H1 (cell line): ENCODE data around the gene PIGL. TPM values are rescaled to one million over a fixed set of nuclear protein-coding genes. Genes with fewer than 3 reads are reported as not detected.

Source experiments
- MAX ChIP-seq: IDR thresholded peaks from 2 replicates; pipeline ENCODE4 v1.6.1; 2012; ENCODE audit warnings: inconsistent platforms
- RAD21 ChIP-seq, 2 experiments: IDR thresholded peaks in 1 of 2; conservative IDR thresholded peaks in 1 of 2; 2 replicates each; pipeline ENCODE4 v1.6.1; 2011; ENCODE audit warnings: low read depth in 2 of 2, low read length in 2 of 2, improper control_type of control experiment in 1 of 2, inconsistent platforms in 1 of 2, mild to moderate bottlenecking in 1 of 2, moderate library complexity in 1 of 2
- RNF2 ChIP-seq: fragments of 200-900, 300-1000 bp; sonication (generic); IDR thresholded peaks from 2 replicates; pipeline ENCODE4 v1.7.1; 2016; ENCODE audit warnings: borderline replicate concordance, low read depth, mild to moderate bottlenecking, antibody characterized with exemption, low read length; ENCODE audit not compliant: poor library complexity, severe bottlenecking; ENCODE audit errors: missing control alignments
- SP1 ChIP-seq: IDR thresholded peaks from 2 replicates; pipeline ENCODE4 v1.6.1; 2011; ENCODE audit warnings: low read depth, low read length
- TAF7 ChIP-seq: optimal IDR thresholded peaks from 2 replicates; pipeline ENCODE3; 2011; ENCODE audit warnings: low read depth, mild to moderate bottlenecking, inconsistent platforms, low read length, moderate library complexity, borderline replicate concordance
- TCF12 ChIP-seq: IDR thresholded peaks from 2 replicates; pipeline ENCODE4 v1.6.1; 2011; ENCODE audit warnings: low read depth, mild to moderate bottlenecking, low read length
- polyA plus RNA-seq, 7 experiments: library from polyadenylated mRNA; depleted of rRNA in 3 of 7; stranded (reverse) in 5 of 7; unstranded in 2 of 7; fragments of >200 nt in 5 of 7; fragments of 200-250 nt in 2 of 7; gene quantifications; 1 replicate in 5 of 7; 2 replicates in 1 of 7; 4 replicates in 1 of 7; pipeline versions ENCODE4 v1.2.1 to v1.2.3, GENCODE V29; 2011 to 2013; ENCODE audit warnings: missing spikeins in 2 of 7, mixed read lengths in 2 of 7
- total RNA-seq: library from RNA; stranded (reverse); fragmentation: NEBNext Ultra II Directional; extraction: Animal tissue kit (Norgen Biotek cat#: 25700); gene quantifications from 2 replicates; pipeline ENCODE4 v1.2.1, GENCODE V29; 2021
- TF ChIP-seq, protein P1 (sequence below), 3 experiments: IDR thresholded peaks; 1 replicate in 2 of 3; 2 replicates in 1 of 3; pipeline versions ENCODE4 v1.5.1 to v1.6.1; 2011; ENCODE audit warnings: low read length in 3 of 3, mild to moderate bottlenecking in 3 of 3, inconsistent platforms in 2 of 3, low read depth in 1 of 3, moderate library complexity in 1 of 3; ENCODE audit not compliant: insufficient read depth in 1 of 3; ENCODE audit errors: control extremely low read depth in 1 of 3

The PIGL gene
- total and polyA plus RNA-seq, 2 of the 8 experiments (the other 6 are each of a cell fraction or from before 2014, with no cell fraction given): 28.4 to 30.8 TPM

DNA sequence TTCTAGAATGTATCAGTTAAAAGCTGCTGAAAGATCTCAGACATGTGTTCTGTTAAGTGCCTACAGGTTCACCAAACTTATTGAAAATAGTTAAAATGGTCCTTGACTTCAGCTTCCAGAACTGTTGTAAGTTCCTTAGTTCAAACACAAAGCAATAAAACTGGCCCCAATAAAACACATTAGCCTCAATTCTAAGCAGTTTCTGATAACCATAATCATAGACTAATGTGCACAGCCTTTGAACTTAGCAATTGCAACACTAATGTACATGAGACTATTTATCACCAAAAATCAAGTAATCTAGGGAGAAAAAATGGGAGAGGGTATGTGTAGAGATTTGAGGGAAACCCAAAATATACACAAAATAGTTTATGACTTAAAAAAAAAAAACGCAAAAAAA, 15.4 kb downstream of the PIGL start (continued):
- TF ChIP-seq, protein P1, sequence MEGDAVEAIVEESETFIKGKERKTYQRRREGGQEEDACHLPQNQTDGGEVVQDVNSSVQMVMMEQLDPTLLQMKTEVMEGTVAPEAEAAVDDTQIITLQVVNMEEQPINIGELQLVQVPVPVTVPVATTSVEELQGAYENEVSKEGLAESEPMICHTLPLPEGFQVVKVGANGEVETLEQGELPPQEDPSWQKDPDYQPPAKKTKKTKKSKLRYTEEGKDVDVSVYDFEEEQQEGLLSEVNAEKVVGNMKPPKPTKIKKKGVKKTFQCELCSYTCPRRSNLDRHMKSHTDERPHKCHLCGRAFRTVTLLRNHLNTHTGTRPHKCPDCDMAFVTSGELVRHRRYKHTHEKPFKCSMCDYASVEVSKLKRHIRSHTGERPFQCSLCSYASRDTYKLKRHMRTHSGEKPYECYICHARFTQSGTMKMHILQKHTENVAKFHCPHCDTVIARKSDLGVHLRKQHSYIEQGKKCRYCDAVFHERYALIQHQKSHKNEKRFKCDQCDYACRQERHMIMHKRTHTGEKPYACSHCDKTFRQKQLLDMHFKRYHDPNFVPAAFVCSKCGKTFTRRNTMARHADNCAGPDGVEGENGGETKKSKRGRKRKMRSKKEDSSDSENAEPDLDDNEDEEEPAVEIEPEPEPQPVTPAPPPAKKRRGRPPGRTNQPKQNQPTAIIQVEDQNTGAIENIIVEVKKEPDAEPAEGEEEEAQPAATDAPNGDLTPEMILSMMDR (IDR thresholded peaks at IDR 0.05; ENCODE audit: control extremely low read depth in 1 of 3, insufficient read depth in 1 of 3, low read depth in 1 of 3, low read length in 3 of 3): no peak
- TF ChIP-seq TCF12 (no peak), MAX (no peak), SP1 (no peak), RNF2 (no peak), RAD21 (IDR thresholded peaks at IDR 0.05 in 1 of 2, conservative IDR thresholded peaks at IDR 0.05 in 1 of 2; ENCODE audit: low read depth in 2 of 2, low read length in 2 of 2) (no peak), TAF7 (no peak)
- TF ChIP-seq, all 59 proteins: peak for 0
